A204.1 (cell line): ENCODE data around the gene HDAC10.

ENCODE experiments used
- FAIRE-seq: peaks from 2 replicates; lab custom pipeline; 2012; peaks lifted over from hg19 to GRCh38; lab: Jason Lieb, UNC

Gene HDAC10

GRCh38 chr22:50269970-50270665, 19.1 kb upstream of the HDAC10 start, which contains the start of gene MAPK11:
TSS of gene MAPK11 (minus strand) at chr22:50270380. CDS start at chr22:50270292, 88 bp downstream.
- no peak for FAIRE-seq

GRCh38 chr22:50269573-50269969, 18.5 kb upstream of the HDAC10 start:
- no peak for FAIRE-seq

GRCh38 chr22:50268655-50269113, 17.6 kb upstream of the HDAC10 start:
- no peak for FAIRE-seq

GRCh38 chr22:50267591-50268390, 16.7 kb upstream of the HDAC10 start:
- FAIRE-seq: no peak

- FAIRE-seq: no peak
Measured at GRCh38 chr22:50266994-50267393, 15.9 kb upstream of the HDAC10 start.

GRCh38 chr22:50264946-50265669, 14.0 kb upstream of the HDAC10 start:
- FAIRE-seq: no peak

GRCh38 chr22:50264104-50264745, 13.2 kb upstream of the HDAC10 start:
- no peak for FAIRE-seq

GRCh38 chr22:50262973-50263617, 12.0 kb upstream of the HDAC10 start:
- FAIRE-seq: no peak

GRCh38 chr22:50262460-50262911, 11.4 kb upstream of the HDAC10 start:
- FAIRE-seq: no peak

- no peak for FAIRE-seq
Measured at GRCh38 chr22:50261615-50262459, 10.8 kb upstream of the HDAC10 start, which contains the start of gene MAPK12. TSS of gene MAPK12 (minus strand) at chr22:50261683. CDS start at chr22:50261509, 174 bp downstream.

GRCh38 chr22:50260801-50261614, 9.9 kb upstream of the HDAC10 start:
- no peak for FAIRE-seq

- FAIRE-seq: no peak
Measured at GRCh38 chr22:50260434-50260800, 9.4 kb upstream of the HDAC10 start.

- no peak for FAIRE-seq
Measured at GRCh38 chr22:50259302-50259701, 8.2 kb upstream of the HDAC10 start.

GRCh38 chr22:50258361-50259292, 7.6 kb upstream of the HDAC10 start:
- FAIRE-seq: no peak

GRCh38 chr22:50257451-50258360, 6.6 kb upstream of the HDAC10 start:
- no peak for FAIRE-seq

GRCh38 chr22:50257041-50257440, 6.0 kb upstream of the HDAC10 start:
- no peak for FAIRE-seq

GRCh38 chr22:50256258-50256862, 5.3 kb upstream of the HDAC10 start:
- no peak for FAIRE-seq
